Measurements from ENCODE around the gene EXOSC7.

Gene EXOSC7

DNA sequence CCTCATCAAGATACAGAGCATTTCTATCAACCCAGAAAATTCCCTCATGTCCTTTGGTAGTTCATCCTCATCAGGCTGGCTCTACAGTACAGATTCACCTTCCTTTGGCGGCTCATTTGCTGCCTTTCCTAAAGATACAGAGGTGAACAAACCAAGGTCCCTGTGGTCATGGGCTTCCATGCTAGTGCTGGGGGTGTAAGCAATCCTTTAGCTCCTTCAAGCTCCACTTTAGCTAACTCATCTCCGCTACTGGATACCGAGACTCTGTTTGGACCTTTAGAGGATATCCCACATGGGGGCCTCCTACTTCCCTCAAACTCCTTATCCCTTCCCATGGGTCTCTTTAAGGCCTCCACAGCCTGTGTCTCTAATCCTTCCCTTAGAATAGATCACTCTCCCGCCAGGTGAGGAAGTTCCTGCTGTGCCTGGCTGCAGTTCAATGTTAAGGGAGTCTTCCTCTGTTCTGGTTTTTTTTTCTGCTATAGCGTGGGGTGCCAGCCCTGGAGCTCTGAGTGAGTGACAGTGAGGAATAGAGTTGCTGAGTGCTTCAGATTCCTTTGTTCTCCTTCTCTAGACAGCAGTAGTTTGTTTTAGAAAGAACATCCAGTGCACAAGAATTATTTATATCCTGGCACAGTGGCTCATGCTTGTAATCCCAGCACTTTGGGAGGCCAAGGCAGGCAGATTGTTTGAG is 80.7 kb downstream of the EXOSC7 start:
- peak overlapping the region; percentile 43 for H3K27ac ChIP-seq
- TF ChIP-seq CTCF (conservative IDR thresholded peaks at IDR 0.05; ENCODE audit: low read depth): no peak
- no peak for DNase-seq (ENCODE audit: low spot score)
- CTCF ChIA-PET: no interaction called here
- POLR2A ChIA-PET (ENCODE audit: low non-redundant PET): no interaction called here

DNA sequence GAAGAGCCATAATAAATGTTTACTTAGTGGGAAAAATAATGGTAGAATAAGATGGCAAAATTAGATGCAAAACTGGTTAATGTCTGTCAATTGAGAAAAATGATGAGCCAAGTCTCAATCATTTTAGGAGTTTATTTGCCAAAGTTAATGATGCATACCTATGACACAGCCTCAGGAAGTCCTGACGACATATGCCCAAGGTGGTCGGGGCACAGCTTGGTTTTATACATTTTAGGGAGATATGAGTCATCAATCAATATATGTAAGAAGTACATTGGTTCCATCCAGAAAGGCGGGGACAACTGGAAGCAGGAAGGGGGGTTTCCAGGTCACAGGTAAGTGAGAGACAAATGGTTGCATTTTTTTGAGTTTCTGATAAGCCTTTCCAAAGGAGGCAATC is 81.5 kb downstream of the EXOSC7 start:
- TF ChIP-seq CTCF (conservative IDR thresholded peaks at IDR 0.05; ENCODE audit: low read depth): no peak
- H3K27ac ChIP-seq: peak overlapping the region; percentile 43; the same call in 1 of the 2 replicates
- ChIA-PET POLR2A (ENCODE audit: low non-redundant PET) (no interaction called here), CTCF (interaction anchor here (0.6 to 0.7 kb wide), 2 partner anchors 47 to 88 kb away, joined by 3 read pairs; partner anchors contain the start of gene CDCP1)
- no peak for DNase-seq (ENCODE audit: low spot score)

GRCh38 chr3:45059132-45059531 is 83.1 kb downstream of the EXOSC7 start:
- DNase-seq (ENCODE audit: low spot score): no peak
- ChIA-PET CTCF (no interaction called here), POLR2A (ENCODE audit: low non-redundant PET) (no interaction called here)
- TF ChIP-seq CTCF (conservative IDR thresholded peaks at IDR 0.05; ENCODE audit: low read depth): no peak
- no peak overlapping the region for H3K27ac ChIP-seq

GRCh38 chr3:45060165-45060892 is 84.3 kb downstream of the EXOSC7 start:
- POLR2A ChIA-PET (ENCODE audit: low non-redundant PET): no interaction called here
- CTCF ChIA-PET: no interaction called here
- no peak for DNase-seq (ENCODE audit: low spot score)
- H3K27ac ChIP-seq: no peak overlapping the region
- no peak for TF ChIP-seq CTCF (conservative IDR thresholded peaks at IDR 0.05; ENCODE audit: low read depth)

Data from RWPE1 (cell line).